NAMALWA (cell line): ENCODE data around the gene LMO3.
"Not testable (repeated sequence)": the region's sequence is repeated elsewhere in the genome, so short reads cannot be mapped to it uniquely, and the experiment has no call there.

Experiments
- DNase-seq: peaks from one replicate; pipeline ENCODE4 v3.0.0-alpha.2; 2015; ENCODE audit warnings: low spot score

LMO3 gene

DNA sequence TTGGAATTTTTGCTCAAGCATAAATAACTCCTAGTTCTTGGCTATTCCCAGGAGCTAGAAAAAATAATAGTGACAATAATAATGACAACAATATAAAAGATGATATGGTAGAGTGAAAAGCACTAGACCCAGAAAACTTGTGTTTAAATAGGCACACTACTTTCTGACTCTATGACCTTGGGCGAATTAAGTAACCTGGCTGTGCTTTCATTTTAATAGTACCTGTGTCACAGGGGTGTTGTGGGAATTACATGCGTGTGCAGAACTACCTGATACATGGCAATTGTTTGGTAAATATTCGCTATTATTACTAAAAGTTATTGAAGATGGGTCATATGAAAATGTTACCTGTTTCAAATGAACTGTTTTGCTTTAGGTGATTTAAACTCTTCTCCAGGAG, 60.1 kb downstream of the LMO3 start:
- DNase-seq, result no peak

DNA sequence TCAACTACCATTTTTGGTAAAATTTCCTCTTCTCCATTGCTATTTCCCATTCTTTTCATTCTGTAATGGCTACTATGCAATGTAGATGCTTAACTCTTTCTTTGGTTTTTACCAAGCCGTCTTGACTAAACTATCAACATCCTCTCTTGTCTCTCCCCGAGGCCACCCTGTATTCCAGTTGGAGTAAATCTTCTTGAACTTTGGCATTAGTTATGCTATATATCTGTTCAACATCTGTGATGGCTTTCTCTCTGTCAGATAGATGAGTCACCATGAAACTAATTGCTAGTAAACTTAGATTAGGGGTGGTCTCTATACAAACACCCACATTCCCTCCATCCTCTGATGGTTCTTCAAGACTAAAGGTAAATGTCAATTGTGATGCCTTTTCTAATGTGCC, 63.4 kb downstream of the LMO3 start:
- DNase-seq, result no peak

DNA sequence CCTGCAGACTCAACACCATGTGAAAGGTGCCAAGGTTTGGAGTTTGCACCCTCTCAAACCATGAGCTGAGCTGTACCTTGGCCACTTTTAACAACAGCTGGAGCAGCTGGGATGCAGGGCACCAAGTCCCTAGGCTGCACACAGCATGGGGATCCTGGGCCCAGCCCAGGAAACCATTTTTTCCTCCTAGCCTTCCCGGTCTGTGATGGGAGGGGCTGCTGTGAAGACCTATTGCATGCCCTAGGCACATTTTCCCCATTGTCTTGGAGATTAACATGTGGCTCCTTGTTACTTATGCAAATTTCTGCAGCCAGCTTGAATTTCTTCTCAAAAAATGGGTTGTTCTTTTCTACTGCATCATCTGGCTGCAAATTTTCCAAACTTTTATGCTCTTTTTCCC, 68.3 kb downstream of the LMO3 start:
- DNase-seq, result not testable (repeated sequence)

DNA sequence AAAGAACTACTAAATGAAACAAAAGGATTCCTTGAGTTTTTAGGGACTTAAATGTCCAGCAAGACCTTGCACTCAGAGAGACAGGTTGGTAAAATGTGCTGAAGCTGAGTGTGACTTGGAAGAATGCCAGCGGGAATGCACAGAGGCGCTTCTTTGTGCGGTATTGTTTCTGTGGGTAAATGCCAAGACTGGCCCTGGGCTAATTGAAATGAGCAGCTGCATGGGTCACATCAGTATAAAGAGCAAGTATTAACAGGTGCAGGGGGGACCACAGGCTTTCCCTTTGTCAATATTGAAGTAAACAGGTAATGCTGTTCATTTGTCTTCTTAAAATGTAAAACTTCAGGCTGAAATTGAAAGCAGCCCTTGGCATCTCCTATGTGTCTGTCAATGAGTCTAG, 74.3 kb downstream of the LMO3 start:
- DNase-seq, result no peak

DNA sequence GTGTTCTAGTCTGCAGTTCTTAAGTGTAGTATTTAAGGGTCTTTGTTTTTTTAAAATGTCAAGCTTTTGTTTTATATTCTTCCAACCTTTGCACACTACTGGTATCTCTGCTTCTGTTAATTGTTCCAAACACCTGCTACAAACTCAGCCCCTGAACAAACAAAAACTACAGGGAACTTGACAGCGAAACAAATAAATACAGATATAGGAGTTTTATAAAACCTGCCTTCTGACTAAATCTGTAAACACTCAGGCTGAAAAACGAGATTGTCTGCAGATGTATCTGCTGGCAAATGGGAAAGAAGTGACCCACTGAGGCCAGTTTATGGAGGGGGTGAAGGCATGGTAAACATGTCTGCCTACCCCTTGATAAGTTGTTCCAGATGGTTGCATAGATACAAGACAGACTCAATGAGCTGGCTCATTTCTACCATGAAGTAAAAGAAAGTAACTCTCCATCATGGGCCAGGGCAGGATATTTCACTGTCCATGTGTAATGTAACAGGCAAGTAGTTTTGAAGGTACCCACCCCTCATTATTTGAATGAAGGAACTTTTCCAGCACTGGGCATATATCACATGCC, 75.6 kb downstream of the LMO3 start:
- no peak for DNase-seq

DNA sequence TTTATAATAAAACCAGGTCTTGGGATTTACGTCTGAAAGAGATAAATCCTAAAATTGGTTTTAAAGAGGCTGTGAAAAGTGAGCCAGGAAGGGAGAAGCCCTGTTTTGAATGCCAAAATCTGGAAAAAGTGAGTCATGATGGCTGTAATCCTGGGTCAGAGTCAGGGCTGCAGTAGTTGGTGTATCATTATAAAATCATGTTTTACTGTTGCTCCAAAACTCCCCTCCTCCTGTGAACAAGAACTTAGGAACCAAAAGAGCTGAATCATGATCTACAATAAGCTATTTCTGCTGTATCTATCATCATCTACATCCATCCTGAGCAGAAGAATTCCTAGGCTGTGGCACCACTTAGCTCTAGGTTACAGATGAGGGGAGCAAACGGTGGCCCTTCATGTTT, 79.3 kb downstream of the LMO3 start:
- no peak for DNase-seq

DNA sequence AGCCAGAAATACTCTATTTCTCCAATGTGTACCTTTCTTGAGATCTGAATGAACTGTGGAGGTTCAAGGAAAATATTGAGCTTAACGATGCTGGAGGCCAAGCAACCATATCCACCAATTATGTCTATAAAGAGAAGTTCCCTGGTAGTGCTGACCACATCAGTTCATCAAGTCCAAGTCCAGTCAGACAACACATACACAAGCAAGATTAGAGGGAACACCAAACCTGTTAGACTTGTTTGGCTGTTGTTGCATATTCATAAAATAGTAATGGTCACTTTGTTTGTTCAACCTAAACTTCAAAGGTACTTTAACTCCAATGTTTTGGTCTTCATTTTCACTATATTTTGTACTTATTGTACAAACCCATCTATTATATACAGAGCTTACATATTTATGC, 81.6 kb downstream of the LMO3 start:
- DNase-seq, result no peak

DNA sequence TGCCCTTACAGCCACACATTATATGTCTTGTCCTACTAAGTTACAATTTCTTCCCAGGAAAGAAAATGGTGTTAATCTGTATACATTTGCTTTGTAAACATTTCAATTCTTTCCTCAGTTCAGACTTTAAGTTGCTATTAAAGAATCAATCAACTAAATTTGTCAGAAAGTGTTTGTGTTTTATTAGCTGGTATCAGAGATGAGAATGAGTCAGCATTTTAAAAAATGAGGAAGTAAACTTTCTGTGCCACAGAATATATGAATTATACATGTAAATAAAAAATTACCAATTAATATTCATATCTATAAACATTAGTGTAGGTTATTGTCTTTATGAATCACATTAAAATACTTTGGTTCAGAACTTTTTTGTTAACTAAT, 82.0 kb downstream of the LMO3 start:
- peak; percentile 8 for DNase-seq

DNA sequence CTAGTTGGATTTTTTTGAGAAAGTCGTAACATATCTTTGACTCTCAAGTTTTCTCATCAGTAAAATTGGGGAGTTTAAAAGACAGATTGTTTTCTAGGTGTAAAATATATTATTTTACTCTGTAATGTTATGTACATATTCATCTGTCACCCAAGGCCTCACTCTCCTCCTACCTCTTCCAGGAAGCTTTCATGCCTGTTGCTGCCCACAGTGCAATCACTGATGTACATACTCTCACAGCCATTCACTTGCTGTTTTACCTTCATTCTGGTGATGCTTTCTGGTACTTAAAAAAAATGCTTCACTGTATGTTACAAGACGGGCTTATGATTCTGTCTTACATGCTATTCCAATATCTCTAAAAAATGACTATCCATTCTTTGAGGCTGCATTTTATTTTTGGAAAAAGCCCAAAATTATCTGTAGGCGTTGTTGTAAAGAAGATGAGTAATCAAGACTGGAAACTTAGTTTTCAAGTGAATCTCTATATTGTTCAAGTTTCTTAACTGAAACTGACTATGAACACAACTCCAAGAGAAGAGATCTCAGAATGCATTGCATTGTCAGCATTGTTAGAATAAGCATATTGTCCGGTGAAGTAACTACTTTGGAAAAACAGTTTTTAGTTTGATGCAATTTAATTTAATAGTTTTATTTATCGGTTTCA, 82.5 kb downstream of the LMO3 start:
- DNase-seq, result no peak

DNA sequence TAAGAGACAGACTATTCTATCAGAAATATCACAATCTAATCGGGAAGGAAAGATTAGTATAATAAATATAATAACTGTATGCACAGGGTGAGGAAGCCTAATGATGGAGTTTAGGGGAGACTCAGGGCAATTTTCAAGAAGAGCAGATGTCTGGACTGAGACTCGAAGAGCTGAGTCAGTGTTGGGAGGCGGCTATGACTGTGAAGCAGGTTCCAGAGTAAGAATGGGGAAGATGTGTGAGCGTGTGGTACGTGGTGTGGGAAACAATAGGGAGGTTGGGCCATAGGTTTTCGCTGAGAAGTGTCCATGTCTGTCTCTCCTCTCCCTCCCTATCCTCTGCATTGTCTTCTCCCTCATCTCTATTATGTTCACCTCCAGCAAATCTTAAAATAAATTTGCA, 85.6 kb downstream of the LMO3 start:
- no peak for DNase-seq

DNA sequence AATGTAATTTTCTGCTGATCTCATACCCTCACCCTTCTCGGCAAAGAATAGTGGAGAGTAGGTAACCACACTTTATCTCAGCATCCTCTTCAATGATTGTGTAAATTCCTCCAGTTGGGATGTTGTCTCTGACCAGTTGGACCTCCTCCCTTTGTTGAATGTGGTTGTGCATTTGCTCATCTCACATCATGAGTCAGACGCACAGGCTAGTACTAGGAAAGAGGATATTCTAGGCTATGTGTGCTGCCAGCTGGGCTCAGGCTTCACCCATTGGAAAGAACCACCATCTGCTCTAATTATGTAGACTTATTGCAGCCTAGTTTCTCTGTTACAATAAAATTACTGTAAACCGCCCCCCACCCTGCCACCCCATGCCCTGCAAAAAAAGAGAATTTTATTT, 90.3 kb downstream of the LMO3 start:
- no peak for DNase-seq

DNA sequence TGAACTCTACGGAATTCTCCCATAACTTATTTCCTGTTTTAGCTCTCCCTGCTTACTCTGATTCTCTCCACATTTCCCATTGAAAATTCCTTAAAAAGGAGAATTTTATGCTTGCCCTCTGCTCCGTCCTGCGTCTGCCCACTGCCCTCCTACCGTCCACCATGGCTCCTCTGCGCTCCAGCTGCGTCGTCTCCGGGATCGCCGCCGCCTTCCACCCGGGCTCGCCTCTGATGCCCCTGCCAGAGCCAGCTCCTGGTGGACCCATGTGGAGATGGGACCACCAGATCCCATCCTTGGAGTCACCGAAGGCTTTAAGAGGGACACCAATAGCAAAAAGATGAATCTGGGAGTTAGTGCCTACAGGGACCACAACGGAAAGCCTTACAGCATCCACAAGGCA, 92.7 kb downstream of the LMO3 start:
- DNase-seq, result no peak

DNA sequence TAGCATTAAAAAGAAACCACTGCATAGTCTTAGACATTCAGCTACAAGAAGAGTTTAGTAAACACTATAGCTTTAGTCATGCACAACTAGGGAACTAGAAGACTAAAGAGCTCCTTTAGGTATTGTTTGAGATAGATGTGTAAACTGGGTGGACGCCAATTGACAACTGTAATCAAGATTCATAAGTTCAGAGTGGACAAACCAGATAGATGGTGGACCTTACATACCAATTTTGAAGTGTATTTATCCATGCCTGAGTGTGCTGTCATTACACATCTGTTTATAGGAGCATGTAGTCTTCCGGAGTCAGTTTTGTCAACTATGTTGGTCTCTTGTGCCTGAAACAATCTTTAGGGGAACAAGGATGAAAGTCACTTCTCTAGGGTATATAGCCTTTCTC, 96.6 kb downstream of the LMO3 start:
- DNase-seq, result no peak

DNA sequence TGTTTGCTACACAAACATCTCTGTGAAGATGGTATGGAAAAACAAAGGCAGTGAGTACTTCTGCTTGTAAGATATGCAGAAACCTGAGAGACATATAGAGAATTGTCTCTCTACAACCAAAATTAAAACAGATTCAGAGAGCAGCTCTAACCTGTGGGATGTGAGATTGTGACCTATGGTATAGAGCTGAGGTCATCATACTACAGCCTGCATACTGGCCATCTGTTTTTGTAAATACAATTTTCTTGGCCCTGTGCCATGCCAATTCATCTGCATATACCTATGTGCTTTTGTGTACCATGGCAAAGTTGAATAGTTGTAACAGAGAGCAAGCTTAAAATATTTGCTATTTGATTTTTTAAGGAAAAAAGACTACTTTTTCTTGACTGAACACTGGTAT, 99.6 kb downstream of the LMO3 start:
- DNase-seq, result no peak

DNA sequence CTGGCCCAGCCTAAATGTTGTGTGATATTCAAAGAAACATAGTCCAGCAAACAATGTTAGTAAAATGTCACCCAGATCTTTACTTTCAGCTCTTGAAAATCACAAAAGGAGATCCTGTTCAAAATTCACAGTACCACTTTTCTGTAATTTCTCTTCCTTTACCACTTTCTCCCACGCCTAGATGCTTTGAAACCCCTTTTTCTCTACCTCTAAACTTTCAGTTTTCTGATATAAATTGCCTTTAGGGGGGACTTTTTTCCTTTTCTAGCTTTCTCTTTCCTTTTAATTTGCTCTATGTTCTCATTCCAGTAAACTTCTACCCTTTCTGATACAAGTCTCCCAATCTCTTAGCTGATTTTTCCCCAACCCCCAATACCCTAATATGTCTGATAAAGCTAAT, 101.8 kb downstream of the LMO3 start:
- no peak for DNase-seq

DNA sequence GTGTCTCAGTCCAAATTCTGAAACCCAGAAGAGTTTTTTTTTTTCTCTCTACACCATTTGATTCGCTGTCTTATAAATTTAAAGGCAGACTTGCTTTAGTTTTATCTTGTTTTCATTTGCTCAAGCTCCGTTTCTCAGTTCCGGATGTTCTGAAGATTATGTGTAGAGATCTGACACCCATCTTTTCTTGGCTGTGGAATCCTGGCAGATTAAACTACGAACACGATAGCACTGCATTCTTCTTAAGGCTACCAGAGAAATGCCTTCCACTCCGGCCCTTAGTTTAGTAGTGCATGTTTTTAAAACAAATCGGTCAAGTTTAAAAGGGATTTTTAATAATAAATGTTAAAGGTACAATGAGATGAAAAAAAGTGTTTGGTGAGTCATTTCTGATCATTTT, 106.4 kb downstream of the LMO3 start:
- DNase-seq, result no peak
